ENCODE data around the gene PLA2G4C. TPM values are rescaled to one million over a fixed set of nuclear protein-coding genes. Genes with fewer than 3 reads are reported as not detected.

PLA2G4C gene
- polyA plus RNA-seq, 3 donors, result 3.8 to 14.5 (median 8.5) TPM

DNA sequence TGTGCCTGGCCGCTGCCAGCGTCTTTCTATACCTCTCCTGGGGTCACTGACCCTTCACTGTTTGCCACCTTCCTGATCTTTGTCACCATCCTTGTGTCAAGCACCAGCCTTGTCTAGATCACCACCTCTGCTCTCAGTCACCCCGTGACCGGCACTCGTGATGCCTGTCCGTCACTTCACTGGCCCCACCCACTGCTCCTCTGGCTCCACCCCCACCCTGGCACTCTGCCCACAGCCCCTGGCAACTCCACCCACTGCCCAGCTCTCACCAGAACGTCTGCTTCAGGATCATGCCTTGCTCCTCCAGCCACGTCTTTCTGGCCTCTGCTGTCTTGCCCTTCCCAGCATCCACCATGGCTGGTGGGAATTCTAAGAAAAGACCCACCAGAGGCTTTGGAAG lies 24.8 kb upstream of the PLA2G4C start:
- intact Hi-C loops (cut with micrococcal nuclease), result no loop called here
- H3K9me3 ChIP-seq (replicated peaks in 1 of 2; ENCODE audit: control insufficient read depth in 1 of 2, insufficient read depth in 1 of 2, low read length in 2 of 2), result no peaks in the 10 kb centered on the region
- H3K36me3 ChIP-seq (replicated peaks in 1 of 2; ENCODE audit: control insufficient read depth in 1 of 2, insufficient read depth in 2 of 2, low read length in 2 of 2), result peaks cover 25 to 48% of the 10 kb centered on the region in 2 donors
- H3K9ac ChIP-seq (ENCODE audit: insufficient read depth, low read length, poor library complexity, severe bottlenecking), result no peak overlapping the region
- H3K4me2 ChIP-seq (replicated peaks; ENCODE audit: extremely low read depth, low read length, poor library complexity, severe bottlenecking), result no peak overlapping the region
- H3K27ac ChIP-seq (ENCODE audit: low read depth in 1 of 2, low read length in 2 of 2), result no peak overlapping the region
- DNase-seq, result no peak
- H3K79me2 ChIP-seq (ENCODE audit: insufficient read depth, low read length), result no peaks in the 10 kb centered on the region
- no peak overlapping the region for H3K4me3 ChIP-seq (replicated peaks in 1 of 3; ENCODE audit: low read depth in 2 of 3, low read length in 3 of 3)
- no peak overlapping the region for H2AFZ ChIP-seq (ENCODE audit: insufficient read depth, low read depth, low read length, poor library complexity, severe bottlenecking)
- TF ChIP-seq, protein P1, sequence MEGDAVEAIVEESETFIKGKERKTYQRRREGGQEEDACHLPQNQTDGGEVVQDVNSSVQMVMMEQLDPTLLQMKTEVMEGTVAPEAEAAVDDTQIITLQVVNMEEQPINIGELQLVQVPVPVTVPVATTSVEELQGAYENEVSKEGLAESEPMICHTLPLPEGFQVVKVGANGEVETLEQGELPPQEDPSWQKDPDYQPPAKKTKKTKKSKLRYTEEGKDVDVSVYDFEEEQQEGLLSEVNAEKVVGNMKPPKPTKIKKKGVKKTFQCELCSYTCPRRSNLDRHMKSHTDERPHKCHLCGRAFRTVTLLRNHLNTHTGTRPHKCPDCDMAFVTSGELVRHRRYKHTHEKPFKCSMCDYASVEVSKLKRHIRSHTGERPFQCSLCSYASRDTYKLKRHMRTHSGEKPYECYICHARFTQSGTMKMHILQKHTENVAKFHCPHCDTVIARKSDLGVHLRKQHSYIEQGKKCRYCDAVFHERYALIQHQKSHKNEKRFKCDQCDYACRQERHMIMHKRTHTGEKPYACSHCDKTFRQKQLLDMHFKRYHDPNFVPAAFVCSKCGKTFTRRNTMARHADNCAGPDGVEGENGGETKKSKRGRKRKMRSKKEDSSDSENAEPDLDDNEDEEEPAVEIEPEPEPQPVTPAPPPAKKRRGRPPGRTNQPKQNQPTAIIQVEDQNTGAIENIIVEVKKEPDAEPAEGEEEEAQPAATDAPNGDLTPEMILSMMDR (IDR thresholded peaks at IDR 0.05), result no peak
- Mint-ChIP-seq H3K4me1 (no peaks in the 10 kb centered on the region), H3K9me3 (no peaks in the 10 kb centered on the region), H3K27ac (peak overlapping the region in 1 of 7 donors; percentile 67), H3K4me3 (no peak overlapping the region), H3K27me3 (ENCODE audit: low read depth in 3 of 3) (peaks cover 0 to 1% (median 0%) of the 10 kb centered on the region in 3 donors), H3K36me3 (peaks cover 40 to 63% of the 10 kb centered on the region in 2 donors)
- WGBS (ENCODE audit: insufficient coverage), result 79% methylated on average over 8 of the region's 8 CpGs
- no peaks in the 10 kb centered on the region for H4K20me1 ChIP-seq (ENCODE audit: insufficient read depth, low read length)
- no peaks in the 10 kb centered on the region for H3K27me3 ChIP-seq (ENCODE audit: control insufficient read depth in 2 of 2, insufficient read depth in 2 of 2, low read length in 2 of 2)
- no peaks in the 10 kb centered on the region for H3K4me1 ChIP-seq (ENCODE audit: control insufficient read depth in 1 of 2, insufficient read depth in 2 of 2, low read length in 2 of 2)

DNA sequence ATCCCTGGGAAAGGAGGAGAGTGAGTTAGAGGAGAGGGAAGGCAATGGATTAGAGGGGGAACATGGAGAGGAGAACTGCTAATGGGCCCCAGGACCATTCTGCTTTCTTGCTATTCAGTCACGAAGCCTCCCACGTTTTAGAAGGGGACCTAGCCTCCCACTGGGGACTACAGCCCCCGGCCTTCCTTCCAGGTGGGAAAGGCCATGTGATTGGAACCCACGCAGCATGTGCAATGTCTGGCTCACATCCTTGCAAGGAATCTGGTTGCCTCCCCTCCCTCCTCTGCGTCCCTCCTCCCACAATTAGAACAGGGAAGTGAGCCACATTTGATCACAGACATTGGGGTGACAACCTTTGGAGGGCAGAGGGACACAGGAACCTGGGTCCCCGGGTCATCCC lies 22.5 kb upstream of the PLA2G4C start:
- WGBS (ENCODE audit: insufficient coverage), result 100% methylated on average over 4 of the region's 6 CpGs
- peak overlapping the region in 2 of 7 donors; percentile 61 to 62 for H3K27ac Mint-ChIP-seq
- Histone ChIP-seq H3K9ac (ENCODE audit: insufficient read depth, low read length, poor library complexity, severe bottlenecking) (no peak overlapping the region), H3K27me3 (ENCODE audit: control insufficient read depth in 2 of 2, insufficient read depth in 2 of 2, low read length in 2 of 2) (no peaks in the 10 kb centered on the region), H3K4me3 (replicated peaks in 1 of 3; ENCODE audit: low read depth in 2 of 3, low read length in 3 of 3) (no peak overlapping the region), H3K36me3 (replicated peaks in 1 of 2; ENCODE audit: control insufficient read depth in 1 of 2, insufficient read depth in 2 of 2, low read length in 2 of 2) (peaks cover 24 to 48% of the 10 kb centered on the region in 2 donors), H4K20me1 (ENCODE audit: insufficient read depth, low read length) (no peaks in the 10 kb centered on the region), H3K4me1 (ENCODE audit: control insufficient read depth in 1 of 2, insufficient read depth in 2 of 2, low read length in 2 of 2) (no peaks in the 10 kb centered on the region), H3K79me2 (ENCODE audit: insufficient read depth, low read length) (no peaks in the 10 kb centered on the region), H2AFZ (ENCODE audit: insufficient read depth, low read depth, low read length, poor library complexity, severe bottlenecking) (no peak overlapping the region), H3K4me2 (replicated peaks; ENCODE audit: extremely low read depth, low read length, poor library complexity, severe bottlenecking) (no peak overlapping the region), H3K9me3 (replicated peaks in 1 of 2; ENCODE audit: control insufficient read depth in 1 of 2, insufficient read depth in 1 of 2, low read length in 2 of 2) (no peaks in the 10 kb centered on the region), H3K27ac (ENCODE audit: low read depth in 1 of 2, low read length in 2 of 2) (no peak overlapping the region)
- H3K4me3 Mint-ChIP-seq, result no peak overlapping the region
- no peaks in the 10 kb centered on the region for H3K4me1 Mint-ChIP-seq
- H3K9me3 Mint-ChIP-seq, result no peaks in the 10 kb centered on the region
- intact Hi-C loops (cut with micrococcal nuclease), result no loop called here
- peaks cover 44 to 69% of the 10 kb centered on the region in 2 donors for H3K36me3 Mint-ChIP-seq
- peaks cover 0 to 2% (median 0%) of the 10 kb centered on the region in 3 donors for H3K27me3 Mint-ChIP-seq (ENCODE audit: low read depth in 3 of 3)
- no peak for DNase-seq
- TF ChIP-seq, protein P1 (IDR thresholded peaks at IDR 0.05), result no peak
